ENCODE measurements around the gene STRA6.

STRA6 gene

DNA sequence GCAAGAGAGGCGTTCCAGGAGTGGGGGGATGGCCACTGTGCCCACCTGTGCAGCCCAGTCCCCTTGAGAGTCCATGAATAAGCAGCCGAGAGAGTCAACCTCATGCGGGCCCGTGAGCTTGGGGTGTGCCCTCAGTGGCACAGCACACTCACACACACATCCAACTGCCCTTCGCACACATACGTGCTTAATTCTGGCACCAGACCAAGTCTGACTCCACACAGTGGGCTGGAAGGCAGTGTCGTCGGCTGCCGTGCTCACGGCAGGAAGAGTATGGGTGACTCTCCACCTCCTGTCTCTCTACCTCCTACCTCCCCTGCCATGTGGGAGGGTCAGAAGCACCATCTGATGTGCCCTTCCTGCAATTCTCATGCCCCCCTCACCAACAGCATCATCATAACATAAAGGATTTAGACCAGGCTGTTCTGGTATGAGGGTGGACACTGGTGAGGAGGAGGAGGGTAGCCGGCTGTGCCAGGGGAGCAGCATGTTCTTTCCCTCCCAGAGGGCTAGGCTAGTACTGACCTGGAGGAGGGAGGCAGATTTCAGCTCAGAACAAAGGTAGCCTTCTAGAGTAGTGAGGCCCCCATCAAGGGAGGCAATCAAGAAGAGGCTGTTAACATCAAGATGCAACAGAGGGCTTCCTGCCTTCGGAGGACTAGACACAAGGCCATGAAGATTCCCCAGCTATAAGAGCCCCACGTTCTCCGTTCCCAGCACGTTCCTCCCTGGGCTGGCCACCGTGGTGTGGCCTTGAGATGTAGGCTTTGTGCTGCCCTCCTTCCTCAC lies 5.3 kb upstream of the STRA6 start:
- no peak for DNase-seq

GRCh38 chr15:74206801-74207281 lies 4.3 kb upstream of the STRA6 start:
- DNase-seq, result no peak

DNA sequence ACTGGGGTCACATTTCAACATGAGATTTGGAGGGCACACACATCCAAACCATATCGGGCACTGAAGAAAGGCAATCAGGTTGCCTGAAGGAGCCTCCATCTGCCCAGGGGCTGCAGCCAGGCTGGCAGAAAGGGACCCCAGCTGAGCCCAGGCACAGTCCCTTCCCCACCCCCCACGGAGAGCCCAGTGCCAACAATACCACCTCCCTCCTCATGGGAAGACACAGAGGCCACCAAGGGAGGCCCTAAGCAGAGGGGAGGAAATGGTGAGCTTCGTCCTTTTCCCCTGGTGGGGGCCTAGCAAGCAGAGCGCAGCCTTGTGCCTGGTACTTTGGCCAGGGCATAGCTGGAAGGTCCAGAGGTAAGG lies 3.0 kb upstream of the STRA6 start:
- no peak for DNase-seq

DNA sequence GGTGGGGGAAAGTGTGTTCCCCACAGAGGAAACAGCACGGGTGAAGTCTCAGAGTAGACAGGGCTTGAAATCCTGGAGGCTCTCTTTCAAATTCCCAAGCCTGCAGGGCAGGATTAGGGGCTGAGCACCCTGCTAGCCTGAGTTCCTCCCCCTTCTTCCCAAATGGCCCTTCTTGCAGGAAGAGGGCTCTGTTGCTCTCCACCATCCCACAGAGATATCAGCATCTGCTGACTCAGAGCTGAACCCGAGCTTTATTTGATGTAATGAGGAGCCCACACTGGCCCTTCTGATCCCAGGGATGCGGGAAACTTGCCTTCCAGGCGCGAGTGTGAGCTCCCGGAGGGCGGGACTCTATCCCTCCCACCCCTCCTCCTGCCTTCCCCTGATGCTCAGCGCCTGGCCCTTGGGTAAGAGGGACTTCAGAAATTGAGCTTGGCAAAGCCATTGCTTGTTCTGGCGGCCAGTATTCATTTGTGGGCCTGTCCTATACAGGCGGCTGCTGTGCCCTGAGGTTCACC lies 1.4 kb upstream of the STRA6 start:
- DNase-seq, result no peak

- no peak for DNase-seq
Observed at GRCh38 chr15:74201710-74202420, 722 bp downstream of the STRA6 start.

- no peak for DNase-seq
Observed at GRCh38 chr15:74200871-74201419, 1.6 kb downstream of the STRA6 start.

DNA sequence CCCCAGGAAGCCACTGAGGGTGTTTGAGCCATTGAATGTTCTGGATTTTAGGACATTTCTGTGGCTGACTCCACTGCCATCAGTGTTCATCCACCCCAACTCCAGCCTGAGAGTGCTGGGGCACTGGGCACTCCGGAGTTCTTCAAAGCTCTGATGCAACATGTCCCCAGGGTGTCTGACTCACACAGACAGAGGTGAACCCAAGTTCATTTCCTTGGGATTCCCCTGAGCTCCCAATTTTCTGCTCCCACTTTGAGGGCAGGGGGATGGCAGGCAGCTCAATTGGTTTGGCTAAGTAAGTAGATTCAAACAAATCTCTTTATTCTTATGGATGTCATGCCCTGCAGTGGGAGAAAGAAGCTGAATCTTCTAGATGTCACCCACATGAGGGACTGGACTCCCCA lies 2.2 kb downstream of the STRA6 start:
- no peak for DNase-seq

- no peak for DNase-seq
Observed at GRCh38 chr15:74199297-74199652, 3.3 kb downstream of the STRA6 start.

DNA sequence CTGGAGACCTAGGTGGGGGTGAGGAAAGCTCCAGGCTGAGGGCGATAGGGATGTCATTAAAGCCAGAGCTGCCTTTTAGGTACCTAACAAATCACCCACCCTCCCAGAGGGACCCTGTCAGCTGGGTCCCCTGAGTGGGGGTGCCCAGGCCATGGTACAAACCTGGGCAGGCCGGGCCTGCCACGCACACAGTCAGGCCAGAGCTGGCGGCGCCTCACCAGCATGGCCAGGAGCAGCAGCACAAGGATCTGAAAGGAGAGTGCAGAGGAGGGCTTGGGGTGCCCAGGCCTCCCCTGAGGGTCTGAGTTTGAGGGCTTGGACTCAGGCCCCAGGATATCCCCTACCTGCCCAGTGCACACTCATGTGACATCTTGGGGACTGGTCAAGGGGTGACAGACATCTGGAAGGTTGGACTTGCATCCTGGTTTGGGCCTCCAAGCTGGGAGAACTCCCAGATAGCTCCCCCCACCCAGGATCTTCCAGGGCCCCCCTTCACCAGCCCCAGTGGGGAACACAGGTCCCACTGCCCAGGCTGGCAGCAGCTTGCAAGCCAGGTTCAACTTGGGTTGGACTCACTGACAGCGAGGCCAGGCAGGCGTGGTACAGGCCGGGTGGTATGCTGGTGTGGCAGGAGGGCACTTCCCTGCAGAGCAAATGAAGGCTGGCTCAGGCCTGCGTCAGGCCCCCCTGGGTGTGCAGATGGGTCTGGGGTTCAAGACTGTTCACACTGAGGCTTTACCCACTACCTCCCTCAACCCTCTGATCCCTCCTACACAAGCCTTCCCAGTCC lies 5.2 kb downstream of the STRA6 start:
- no peak for DNase-seq

- DNase-seq, result no peak
Observed at GRCh38 chr15:74196175-74196574, 6.4 kb downstream of the STRA6 start.

GRCh38 chr15:74194572-74195559 lies 7.7 kb downstream of the STRA6 start:
- no peak for DNase-seq

- DNase-seq, result no peak
Observed at GRCh38 chr15:74193905-74194304, 8.7 kb downstream of the STRA6 start.

GRCh38 chr15:74193299-74193718 lies 9.3 kb downstream of the STRA6 start:
- no peak for DNase-seq

- DNase-seq, result no peak
Observed at GRCh38 chr15:74192751-74193150, 9.8 kb downstream of the STRA6 start.

GRCh38 chr15:74191798-74192197 lies 10.8 kb downstream of the STRA6 start:
- DNase-seq, result no peak

GRCh38 chr15:74188216-74188615 lies 14.4 kb downstream of the STRA6 start:
- DNase-seq, result no peak

DNA sequence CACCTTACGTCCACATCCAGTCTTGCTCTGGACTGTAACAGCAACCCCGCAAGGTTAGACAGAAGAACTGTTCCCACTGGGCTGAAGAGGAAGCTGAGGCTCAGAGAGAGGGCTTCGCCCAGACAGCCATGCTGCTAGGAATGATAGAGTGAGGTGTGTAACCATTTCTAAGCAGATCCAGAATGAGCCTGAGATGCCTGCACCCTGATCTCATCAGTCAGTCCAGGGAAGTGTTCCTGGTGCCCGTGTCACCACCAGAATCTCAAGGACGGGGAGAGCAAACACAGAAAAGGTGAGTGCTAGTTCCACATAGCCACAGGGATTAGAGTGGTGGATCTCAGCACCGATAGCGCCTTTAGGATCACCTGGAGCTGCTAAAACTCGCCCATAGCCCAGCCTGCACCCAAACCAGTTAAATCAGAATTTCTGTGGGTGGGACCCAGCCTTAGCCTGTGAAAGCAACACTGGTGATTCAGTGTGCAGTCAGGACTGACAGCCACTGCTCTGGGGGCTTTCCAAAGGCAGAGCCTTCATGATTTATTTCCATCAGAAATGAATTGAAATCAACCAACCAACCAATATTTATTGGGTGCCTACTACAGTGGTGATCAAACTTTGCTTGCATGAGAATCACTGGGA lies 16.8 kb downstream of the STRA6 start:
- DNase-seq, result no peak

DNA sequence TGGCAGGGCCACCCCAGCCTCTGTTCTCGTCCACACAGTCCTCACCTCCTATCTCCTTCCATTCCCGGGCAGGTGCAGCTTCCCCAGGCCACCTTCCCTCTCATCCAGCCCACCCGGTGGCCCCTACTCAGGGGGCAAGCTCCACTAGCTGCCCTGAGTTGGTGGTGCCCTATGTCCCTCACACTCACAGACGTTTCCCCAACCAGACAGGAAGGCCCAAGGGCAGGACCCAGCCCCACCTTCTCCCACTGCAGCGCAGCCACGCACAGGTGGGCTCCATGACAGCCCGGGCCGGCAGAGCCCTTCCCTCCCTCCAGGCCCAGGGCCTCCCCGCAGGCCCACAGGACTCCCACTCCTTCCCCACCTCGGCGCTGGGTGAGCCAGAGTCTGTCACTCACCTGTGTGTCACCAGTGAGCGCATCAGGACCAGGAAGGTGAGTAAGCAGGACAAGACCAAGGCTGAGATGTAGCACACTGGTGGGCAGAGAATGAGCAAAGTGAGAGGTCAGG lies 17.9 kb downstream of the STRA6 start:
- DNase-seq, result no peak

DNA sequence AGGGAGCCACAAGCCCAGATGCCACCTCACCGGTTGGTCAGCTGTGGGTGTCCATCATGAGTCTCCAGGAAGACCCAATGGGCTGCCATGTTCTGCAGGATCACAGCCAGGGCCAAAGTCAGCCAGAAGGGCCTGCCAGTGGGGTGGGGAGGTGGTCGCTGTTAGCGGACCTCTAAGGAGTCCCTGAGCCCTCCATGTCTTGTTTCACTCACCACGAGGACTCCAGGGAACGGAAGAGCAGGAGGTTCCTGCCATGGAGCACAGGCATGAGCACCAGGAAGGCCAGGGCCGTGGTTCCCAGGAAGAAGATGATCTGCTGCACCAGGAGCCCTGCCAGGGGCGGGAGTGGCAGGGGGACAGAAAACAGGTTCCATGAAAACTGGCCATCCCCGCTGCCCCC lies 20.5 kb downstream of the STRA6 start:
- DNase-seq, result no peak

DNA sequence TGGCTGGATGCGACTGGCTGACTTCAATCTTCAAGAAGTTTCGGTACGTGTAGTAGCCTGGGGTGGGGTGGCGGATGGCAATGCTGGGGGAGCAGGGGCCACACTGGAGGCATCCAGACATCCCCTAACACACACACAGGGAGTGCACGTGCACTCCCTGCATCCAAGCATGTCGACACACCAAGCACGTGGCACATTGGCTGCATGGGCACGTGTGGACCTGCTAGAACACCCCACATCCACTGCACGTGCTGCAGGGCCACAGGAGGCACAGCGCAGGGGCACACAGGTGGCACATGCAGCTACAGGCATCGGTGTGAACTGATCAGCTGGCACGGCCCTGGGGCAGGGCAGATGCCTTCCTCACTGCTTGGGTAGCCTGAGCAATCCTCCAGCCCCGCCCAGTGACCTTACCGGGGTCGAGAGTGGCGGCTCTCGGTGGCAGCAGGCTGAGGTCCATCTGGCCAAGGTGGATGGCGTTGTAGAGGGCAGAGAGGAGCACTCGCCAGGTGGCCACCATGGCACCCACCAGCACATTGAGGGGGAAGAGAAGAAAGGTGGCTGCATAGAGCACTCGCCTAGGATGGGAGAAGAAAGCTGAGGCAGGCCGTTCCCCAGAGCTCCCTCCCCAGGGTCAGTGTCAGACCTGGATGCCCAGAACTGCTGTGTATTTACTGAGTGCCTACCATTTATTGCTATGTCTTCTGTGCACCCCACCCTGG lies 21.5 kb downstream of the STRA6 start:
- DNase-seq, result no peak
